ENCODE results near the gene HPSE2.
A peak's percentile ranks its signal among the peaks of the same experiment; 100 is the strongest.

The HPSE2 gene

GRCh38 chr10:98453729-98454128 lies 781.9 kb downstream of the HPSE2 start:
- DNase-seq = no peak

DNA sequence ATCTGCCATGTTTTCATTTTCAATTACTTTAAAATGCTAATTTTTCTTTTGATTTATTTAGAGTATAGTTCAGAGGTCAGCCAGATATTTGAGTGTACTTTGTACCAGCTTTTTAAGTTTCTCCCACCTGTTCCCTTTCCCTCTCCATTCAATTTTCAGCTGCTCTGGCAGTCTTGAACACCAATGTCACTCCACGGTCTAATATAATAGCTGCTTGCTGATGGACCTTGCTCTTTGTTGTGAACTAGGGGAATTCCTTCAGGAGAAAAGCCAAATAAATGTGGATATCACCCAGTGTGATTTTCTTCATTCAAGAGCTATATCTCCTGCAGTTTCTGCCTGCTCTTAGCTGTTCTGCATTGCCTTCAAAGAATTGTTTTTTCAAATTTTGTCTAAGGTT lies 785.0 kb downstream of the HPSE2 start:
- no peak for DNase-seq

GRCh38 chr10:98449287-98449686 lies 786.4 kb downstream of the HPSE2 start:
- DNase-seq = no peak

- peak; percentile 86 for DNase-seq
Measured at GRCh38 chr10:98446661-98447221, 788.9 kb downstream of the HPSE2 start, which contains the start of gene HPS1. HPS1 (minus strand) TSS chr10:98446935; CDS start chr10:98443240, 3,695 bp downstream.

GRCh38 chr10:98446151-98446660 lies 789.4 kb downstream of the HPSE2 start:
- DNase-seq = peak; percentile 46

GRCh38 chr10:98445200-98445812 lies 790.3 kb downstream of the HPSE2 start:
- DNase-seq = no peak

DNA sequence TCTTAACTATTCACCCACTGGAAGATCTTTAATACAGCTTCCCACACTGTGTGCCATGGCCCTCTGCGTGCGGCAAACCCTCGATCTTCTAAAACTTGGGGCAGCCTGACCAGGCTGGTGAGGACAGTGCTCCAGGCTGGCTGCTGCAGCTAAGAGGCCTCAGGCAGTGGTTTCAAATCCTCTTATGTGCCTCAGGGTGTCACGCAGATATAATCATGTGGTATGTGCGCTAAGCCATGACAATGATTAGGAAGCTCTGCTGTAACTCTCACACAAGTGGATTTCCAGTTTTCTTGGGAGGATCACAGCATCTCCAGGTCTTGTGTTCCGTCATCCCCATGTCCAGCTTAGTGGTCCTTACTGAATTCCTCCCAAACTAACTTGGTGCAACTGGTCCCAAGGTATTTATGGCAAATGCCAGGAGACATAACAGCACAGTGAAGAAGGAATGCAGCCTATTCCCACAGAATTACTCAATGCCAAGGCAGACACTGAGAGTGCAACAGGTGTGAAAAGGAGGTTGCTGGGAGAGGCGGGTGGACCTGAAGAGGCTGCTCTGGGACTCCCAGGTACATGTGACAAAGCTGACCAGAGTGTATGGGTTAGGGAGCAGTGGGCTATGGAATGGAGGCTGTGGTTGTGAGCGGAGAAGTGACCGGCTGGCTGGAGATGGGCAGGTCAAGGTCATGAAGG lies 791.2 kb downstream of the HPSE2 start:
- DNase-seq = no peak

- DNase-seq = no peak
Measured at GRCh38 chr10:98438715-98439114, 796.9 kb downstream of the HPSE2 start.

GRCh38 chr10:98436704-98437103 lies 798.9 kb downstream of the HPSE2 start:
- no peak for DNase-seq

DNA sequence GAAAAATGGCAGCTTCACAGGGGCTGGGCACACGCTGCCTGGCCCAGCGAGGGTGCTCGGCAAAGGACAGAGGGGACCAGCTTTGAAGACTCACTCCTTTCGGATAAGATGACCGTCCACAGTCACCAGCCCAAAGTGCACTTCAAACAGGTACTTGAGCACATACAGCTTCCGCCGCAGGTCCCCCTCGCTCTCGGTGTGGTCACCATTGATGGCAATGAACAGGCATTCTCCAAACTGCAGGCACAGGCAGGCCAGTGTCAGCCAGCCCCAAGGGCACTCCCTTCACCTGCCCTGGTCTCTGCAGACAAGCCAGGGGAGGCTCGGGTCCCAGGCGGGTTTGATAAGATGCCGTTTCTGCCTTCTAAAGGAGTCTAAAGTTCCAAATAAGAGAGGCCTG lies 800.5 kb downstream of the HPSE2 start:
- no peak for DNase-seq

DNA sequence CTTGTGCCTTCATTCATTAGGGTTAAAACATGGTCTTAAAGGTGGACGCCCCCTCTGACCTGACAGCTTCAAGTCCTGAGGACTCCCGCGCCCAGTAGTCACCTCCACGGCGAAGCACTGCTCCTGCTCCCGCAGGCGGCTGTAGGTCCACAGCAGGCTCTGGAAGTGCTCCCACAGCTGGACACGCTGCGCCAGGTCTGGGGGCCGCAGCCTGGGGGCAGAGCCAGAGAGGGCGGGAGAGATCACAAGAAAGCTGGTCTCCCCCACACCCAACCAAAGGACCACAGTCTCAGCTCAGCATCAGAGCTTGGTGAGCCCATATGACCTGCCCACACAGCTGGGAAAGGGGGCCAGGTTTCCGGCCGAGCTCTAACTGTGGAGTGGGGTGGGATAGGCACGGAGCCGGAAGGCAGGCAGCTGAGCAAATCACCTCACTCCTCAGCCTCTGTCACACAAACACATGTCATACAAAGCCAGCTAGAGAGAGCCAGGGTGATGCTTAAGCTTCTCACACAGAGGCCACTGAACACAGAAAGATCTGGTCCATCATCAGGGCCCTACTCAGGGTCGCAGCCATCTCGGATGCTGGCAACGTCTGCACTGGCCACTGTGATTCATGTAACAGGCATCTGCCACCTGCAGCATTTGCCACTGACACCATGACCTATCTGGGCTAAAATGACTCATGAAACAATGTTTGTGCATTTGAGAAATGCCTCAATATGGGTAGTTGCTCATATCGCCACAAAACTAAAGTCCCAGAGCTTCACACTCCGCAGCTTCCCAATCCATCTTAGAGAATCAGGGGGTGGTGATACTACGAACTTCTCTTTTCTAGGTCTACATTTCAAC lies 801.5 kb downstream of the HPSE2 start:
- no peak for DNase-seq

- no peak for DNase-seq
Measured at GRCh38 chr10:98433371-98433770, 802.3 kb downstream of the HPSE2 start.

DNA sequence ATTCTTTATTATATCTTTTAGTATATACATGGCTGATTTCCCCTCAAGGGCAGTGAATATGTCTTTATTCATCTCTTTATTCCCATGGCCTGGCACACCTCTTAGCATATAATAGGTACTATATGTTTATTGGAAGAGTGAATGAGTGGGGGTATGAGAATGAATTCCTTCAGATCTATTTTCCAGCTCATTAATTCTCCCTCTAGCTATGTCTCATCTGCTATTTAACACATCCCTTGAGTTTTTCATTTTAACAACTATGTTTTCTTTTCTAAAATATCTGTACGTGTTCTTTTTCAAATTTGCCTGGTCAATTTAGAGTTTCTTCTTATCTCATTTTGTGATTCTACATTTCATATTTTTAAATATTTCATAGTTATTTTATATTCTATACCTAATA lies 803.3 kb downstream of the HPSE2 start:
- DNase-seq = no peak

- DNase-seq = no peak
Measured at GRCh38 chr10:98431016-98431415, 804.6 kb downstream of the HPSE2 start.

- no peak for DNase-seq
Measured at GRCh38 chr10:98430427-98430826, 805.2 kb downstream of the HPSE2 start.

DNA sequence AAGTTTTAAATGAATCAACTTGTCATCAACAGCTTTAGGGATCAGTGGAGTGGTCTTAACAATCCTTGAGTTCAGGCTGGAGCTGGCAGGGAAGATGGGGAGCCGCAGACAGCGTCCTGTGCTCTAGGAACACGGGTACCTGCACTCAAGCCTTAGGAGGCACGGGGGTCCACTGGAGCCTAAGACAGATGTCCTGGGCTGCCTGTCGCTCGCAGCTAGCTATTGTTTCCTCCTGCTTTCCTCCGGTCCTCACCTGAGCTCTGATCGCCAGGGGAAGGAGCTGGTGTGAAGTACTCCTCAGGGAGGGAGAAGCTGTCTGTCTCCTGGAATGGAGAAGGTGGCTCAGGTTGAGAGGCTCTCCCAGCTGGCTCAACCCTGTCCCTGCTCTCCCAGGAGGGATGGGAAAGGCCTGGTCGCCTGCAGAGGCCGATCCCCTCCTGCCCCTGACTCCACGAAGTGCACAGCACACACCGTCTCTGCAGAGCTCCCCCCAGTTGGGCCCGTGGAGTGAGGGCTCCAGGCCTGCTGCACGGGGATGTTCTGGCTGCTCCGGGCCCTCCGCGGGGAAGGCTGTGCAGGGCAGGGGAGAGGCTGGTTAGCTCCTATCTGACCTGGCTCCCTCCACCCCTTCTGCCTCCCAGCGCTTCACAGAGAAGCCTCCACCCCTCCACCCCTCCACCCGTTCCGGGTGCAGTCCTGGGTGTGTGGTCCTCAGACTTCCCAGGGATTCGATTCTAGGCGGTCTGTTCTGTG lies 806.2 kb downstream of the HPSE2 start:
- DNase-seq = no peak

DNA sequence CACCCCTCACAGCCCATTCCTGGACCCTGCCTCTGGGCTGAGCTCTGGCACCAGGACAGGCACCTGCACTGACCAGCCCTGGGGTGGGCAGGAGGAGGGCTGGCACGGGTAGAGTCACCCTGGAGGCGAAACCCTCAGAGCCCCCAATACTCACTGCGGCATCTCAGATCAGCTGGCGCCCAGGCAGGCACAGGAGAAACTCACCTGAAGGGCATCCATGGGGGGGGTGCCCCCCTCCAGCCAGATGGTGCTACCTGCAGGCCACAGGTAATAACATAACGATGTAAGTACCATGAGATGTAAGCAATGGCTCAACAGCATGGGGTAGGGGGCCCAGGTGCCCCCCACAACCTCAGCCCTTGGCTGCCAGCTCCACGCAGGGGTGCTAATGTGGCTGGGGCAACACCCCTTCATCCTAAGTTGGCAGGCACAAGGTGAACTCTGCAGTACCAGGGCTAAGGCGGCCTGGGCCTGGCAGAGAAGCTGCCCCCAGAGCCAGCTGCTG lies 808.6 kb downstream of the HPSE2 start:
- DNase-seq = no peak

DNA sequence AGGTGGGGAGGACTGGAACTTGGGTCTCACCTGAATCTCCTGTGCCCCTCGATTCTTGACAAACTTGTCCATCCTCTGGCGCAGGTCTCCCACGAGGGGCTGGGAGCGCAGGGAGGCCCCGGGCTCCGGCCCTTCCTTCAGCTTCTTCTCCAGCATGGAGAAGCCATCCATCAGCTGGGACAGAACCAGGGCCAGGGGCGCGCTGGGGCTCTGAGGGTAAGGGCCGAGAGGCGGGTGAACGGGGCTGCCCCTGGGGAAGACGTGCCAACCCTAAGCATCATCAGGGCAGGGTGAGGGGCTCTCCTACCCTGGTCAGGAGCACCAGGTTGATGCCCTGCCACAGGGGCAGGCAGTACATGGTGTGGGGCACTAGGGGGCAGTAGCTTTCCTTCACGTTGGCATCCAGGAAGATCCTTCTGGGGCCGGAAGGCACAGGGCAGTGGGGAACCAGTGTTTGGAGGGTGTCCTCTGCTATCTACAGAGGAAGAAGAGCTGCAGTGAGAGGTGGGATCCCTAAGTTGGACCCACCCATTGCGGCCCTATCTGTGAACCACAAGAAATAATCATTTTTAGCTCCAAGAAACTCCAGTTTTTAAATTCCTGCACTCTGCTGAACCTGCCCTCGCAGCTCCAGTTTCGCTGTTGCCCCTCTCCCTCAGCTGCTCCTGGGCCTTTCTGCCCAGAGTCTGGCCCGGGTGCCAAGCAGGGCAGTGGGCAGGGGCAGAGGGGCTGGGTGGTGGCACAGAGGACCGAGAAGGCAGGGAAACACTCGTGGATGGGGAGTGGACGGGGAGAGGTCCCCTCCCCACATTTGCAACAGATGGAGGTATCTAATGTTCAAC lies 809.9 kb downstream of the HPSE2 start:
- peak; percentile 28 for DNase-seq

DNA sequence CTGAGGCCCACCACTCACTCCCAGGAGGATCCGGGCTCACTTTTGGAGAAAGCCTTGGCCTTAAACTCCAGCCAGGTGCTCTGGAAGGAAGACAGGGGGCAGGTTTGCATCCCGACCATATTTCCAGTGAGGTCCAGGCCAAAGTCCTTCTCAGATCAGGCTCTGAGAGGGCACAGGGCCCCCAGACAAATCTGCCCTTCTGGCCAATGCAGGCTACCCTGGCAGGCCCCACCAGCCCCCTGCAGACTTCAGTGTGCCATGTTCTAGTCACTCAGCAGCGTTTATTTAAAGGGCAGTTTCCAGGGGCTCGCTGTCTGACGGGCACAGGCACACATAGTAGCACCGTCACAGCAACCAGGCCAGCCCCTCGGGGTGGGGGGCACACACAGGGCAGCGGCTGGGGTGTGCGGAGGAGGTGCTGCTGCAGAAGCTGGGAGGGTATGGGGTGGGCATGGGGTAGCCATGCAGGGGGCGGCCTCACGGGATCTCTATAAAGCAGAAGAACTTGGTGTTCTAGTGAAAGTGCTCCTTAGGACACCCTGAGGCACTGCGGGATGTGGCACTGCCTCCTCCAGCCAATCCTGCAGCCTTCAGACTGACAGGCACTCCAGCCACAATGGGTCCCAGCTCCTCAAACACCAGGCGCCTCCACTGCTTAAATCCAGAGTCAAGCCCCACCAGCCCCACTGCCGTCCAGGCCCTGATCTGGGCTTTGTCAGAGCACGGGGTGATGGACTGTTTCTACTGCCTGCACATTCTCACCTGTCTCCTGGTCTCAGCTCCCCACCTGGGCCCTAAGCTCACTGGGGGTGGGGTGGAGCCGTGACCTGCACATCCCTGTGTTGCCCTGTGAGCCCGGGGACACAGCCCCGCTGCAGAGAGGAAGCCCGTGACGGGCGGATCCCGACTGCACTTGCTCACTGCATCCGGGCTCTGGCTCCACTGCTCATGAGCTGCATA lies 811.1 kb downstream of the HPSE2 start:
- no peak for DNase-seq

GRCh38 chr10:98423691-98424120 lies 811.9 kb downstream of the HPSE2 start:
- no peak for DNase-seq

Measured in stimulated activated CD4-positive, alpha-beta T cell treated with anti-CD3 and anti-CD28 coated beads, Interleukin-12 subunit alpha, Interleukin-12 subunit beta, amount 100 ng/mL, for 4 hours (primary cell).